Liver (tissue), 9 donors: ENCODE data around the gene TRIM65. TPM values are rescaled to one million over a fixed set of nuclear protein-coding genes. Genes with fewer than 3 reads are reported as not detected.

ENCODE experiments used
- DNase-seq: peaks from one replicate; pipeline ENCODE4 v3.0.0-alpha.2; 2017; ENCODE audit warnings: low spot score
- H3K27ac ChIP-seq, 2 donors: one replicate each; pipeline ENCODE4 v1.7.0; 2013; ENCODE audit warnings: inconsistent platforms in 2 of 2, low read length in 2 of 2, control low read depth in 1 of 2, low read depth in 1 of 2, mild to moderate bottlenecking in 1 of 2
- H3K27me3 ChIP-seq, 4 donors: one replicate each; pipeline versions ENCODE4 v1.6.1 to v1.7.0; 2013; ENCODE audit warnings: low read length in 3 of 4, inconsistent platforms in 1 of 4, mild to moderate bottlenecking in 1 of 4, moderate library complexity in 1 of 4; ENCODE audit not compliant: control insufficient read depth in 4 of 4, insufficient read depth in 4 of 4
- H3K36me3 ChIP-seq, 4 donors: one replicate each; pipeline versions ENCODE4 v1.6.1 to v1.7.0; 2013; ENCODE audit warnings: low read length in 3 of 4, mild to moderate bottlenecking in 3 of 4, low read depth in 1 of 4, moderate library complexity in 1 of 4; ENCODE audit not compliant: control insufficient read depth in 4 of 4, insufficient read depth in 3 of 4
- H3K4me1 ChIP-seq, 4 donors: one replicate each; pipeline versions ENCODE4 v1.6.1 to v1.7.0; 2013; ENCODE audit warnings: low read length in 3 of 4, mild to moderate bottlenecking in 3 of 4, moderate library complexity in 1 of 4; ENCODE audit not compliant: control insufficient read depth in 4 of 4, insufficient read depth in 4 of 4
- H3K4me3 ChIP-seq, 3 donors: one replicate each; pipeline versions ENCODE4 v1.6.1 to v1.7.0; 2013; ENCODE audit warnings: low read length in 3 of 3, control low read depth in 1 of 3, low read depth in 1 of 3, mild to moderate bottlenecking in 1 of 3
- H3K9ac ChIP-seq, 2 donors: one replicate each; pipeline ENCODE4 v1.7.0; 2013; ENCODE audit warnings: low read length in 2 of 2, mild to moderate bottlenecking in 2 of 2, moderate library complexity in 2 of 2, control low read depth in 1 of 2, low read depth in 1 of 2
- H3K9me3 ChIP-seq, 4 donors: one replicate each; pipeline versions ENCODE4 v1.6.1 to v1.7.0; 2013; ENCODE audit warnings: low read length in 3 of 4; ENCODE audit not compliant: control insufficient read depth in 4 of 4
- CTCF ChIP-seq: fragments of 150-350 bp; IDR thresholded peaks from 2 replicates; pipeline ENCODE4 v1.5.1; 2017; ENCODE audit warnings: improper control_type of control experiment, low read depth, low read length; ENCODE audit not compliant: missing input control
- EGR1 ChIP-seq, 2 donors: IDR thresholded peaks; 2 replicates each; pipeline ENCODE4 v1.6.1; 2016 to 2018; ENCODE audit warnings: antibody characterized with exemption in 2 of 2, low read depth in 2 of 2
- FOXA1 ChIP-seq: IDR thresholded peaks from 2 replicates; pipeline ENCODE4 v1.6.1; 2016; ENCODE audit warnings: antibody characterized with exemption
- FOXA2 ChIP-seq: IDR thresholded peaks from 2 replicates; pipeline ENCODE4 v1.6.1; 2016; ENCODE audit warnings: antibody characterized with exemption
- GABPA ChIP-seq, 2 donors: IDR thresholded peaks in 1 of 2; conservative IDR thresholded peaks in 1 of 2; 2 replicates each; pipeline ENCODE4 v1.6.1; 2016; ENCODE audit warnings: antibody characterized with exemption in 2 of 2, mild to moderate bottlenecking in 1 of 2, moderate library complexity in 1 of 2
- HNF4A ChIP-seq, 2 donors: conservative IDR thresholded peaks; 2 replicates each; pipeline ENCODE4 v1.6.1; 2016; ENCODE audit warnings: antibody characterized with exemption in 2 of 2, mild to moderate bottlenecking in 2 of 2
- HNF4G ChIP-seq: IDR thresholded peaks from 2 replicates; pipeline ENCODE4 v1.6.1; 2016; ENCODE audit warnings: antibody characterized with exemption
- JUND ChIP-seq, 2 donors: IDR thresholded peaks; 2 replicates each; pipeline ENCODE4 v1.6.1; 2016; ENCODE audit warnings: antibody characterized with exemption in 2 of 2
- MAX ChIP-seq: IDR thresholded peaks from 2 replicates; pipeline ENCODE4 v1.6.1; 2016; ENCODE audit warnings: antibody characterized with exemption
- NR2F2 ChIP-seq: IDR thresholded peaks from 2 replicates; pipeline ENCODE4 v1.6.1; 2016; ENCODE audit warnings: antibody characterized with exemption
- RAD21 ChIP-seq, 2 donors: IDR thresholded peaks; 2 replicates each; pipeline ENCODE4 v1.6.1; 2016; ENCODE audit warnings: antibody characterized with exemption in 2 of 2, mild to moderate bottlenecking in 2 of 2
- RXRA ChIP-seq, 2 donors: IDR thresholded peaks; 2 replicates each; pipeline ENCODE4 v1.6.1; 2017 to 2018; ENCODE audit warnings: antibody characterized with exemption in 2 of 2, mild to moderate bottlenecking in 1 of 2
- TAF1 ChIP-seq: conservative IDR thresholded peaks from 2 replicates; pipeline ENCODE4 v1.6.1; 2016; ENCODE audit warnings: antibody characterized with exemption, mild to moderate bottlenecking
- YY1 ChIP-seq: IDR thresholded peaks from 2 replicates; pipeline ENCODE4 v1.6.1; 2016; ENCODE audit warnings: antibody characterized with exemption, mild to moderate bottlenecking
- ZBTB33 ChIP-seq: IDR thresholded peaks from 2 replicates; pipeline ENCODE4 v1.6.1; 2016; ENCODE audit warnings: antibody characterized with exemption
- WGBS: extraction: QIAGEN DNeasy Blood & Tissue Kit; methylation state at CpG from one replicate; pipeline ENCODE4 v1.1.7; 2013; 5-methylcytosine and 5-hydroxymethylcytosine counted together
- polyA plus RNA-seq, 2 donors: library from polyadenylated mRNA; stranded (reverse) in 1 of 2; unstranded in 1 of 2; fragments of 200-250 nt in 1 of 2; fragments of >200 nt in 1 of 2; fragmentation: Nextera tagmentation in 1 of 2; extraction: Ambion mirVana in 1 of 2; gene quantifications; one replicate each; pipeline versions ENCODE4 v1.2.1 to v1.2.3, GENCODE V29; 2013 to 2015
- total RNA-seq, 2 donors: library from RNA; depleted of rRNA; stranded (reverse); fragments of >200 nt; gene quantifications; one replicate each; pipeline ENCODE4 v1.2.3, GENCODE V29; 2014
- donor health status: healthy.
- donor health status: healthy.
- donor health status: healthy.
- donor health status: healthy.
- donor health status: healthy.

TRIM65 gene
- total and polyA plus RNA-seq, 4 donors: 1.5 to 8.6 (median 6.5) TPM

- peaks cover 25 to 46% (median 39%) of the 10 kb centered on the region in 4 donors for H3K36me3 ChIP-seq
- H3K9ac ChIP-seq: no peak overlapping the region
- no peaks in the 10 kb centered on the region for H3K27me3 ChIP-seq
- no peak for TF ChIP-seq FOXA2
- no peak for TF ChIP-seq GABPA (IDR thresholded peaks at IDR 0.05 in 1 of 2, conservative IDR thresholded peaks at IDR 0.05 in 1 of 2)
- TF ChIP-seq JUND (IDR thresholded peaks at IDR 0.05): no peak
- no peak for TF ChIP-seq NR2F2
- TF ChIP-seq TAF1: no peak
- TF ChIP-seq ZBTB33: no peak
- no peak for TF ChIP-seq YY1
- TF ChIP-seq FOXA1: no peak
- no peak for TF ChIP-seq HNF4G
- TF ChIP-seq RAD21 (IDR thresholded peaks at IDR 0.05): no peak
- no peak for TF ChIP-seq HNF4A (conservative IDR thresholded peaks at IDR 0.05)
- TF ChIP-seq EGR1 (IDR thresholded peaks at IDR 0.05; ENCODE audit: low read depth in 2 of 2): no peak
- no peak for TF ChIP-seq MAX
- TF ChIP-seq RXRA (IDR thresholded peaks at IDR 0.05): no peak
- H3K27ac ChIP-seq: peak overlapping the region; percentile 3 to 11
- H3K4me1 ChIP-seq: peaks cover 2 to 54% (median 35%) of the 10 kb centered on the region in 4 donors
- DNase-seq: peak; percentile 68
- no peaks in the 10 kb centered on the region for H3K9me3 ChIP-seq
- H3K4me3 ChIP-seq: no peak overlapping the region
- 88% methylated on average over 9 of the region's 9 CpGs for WGBS
These were observed 47.0 kb downstream of the TRIM65 start for GRCh38 chr17:75849724-75850123.

- H3K9me3 ChIP-seq: no peaks in the 10 kb centered on the region
- no peaks in the 10 kb centered on the region for H3K27me3 ChIP-seq
- peaks cover 25 to 46% (median 39%) of the 10 kb centered on the region in 4 donors for H3K36me3 ChIP-seq
- H3K4me1 ChIP-seq: peaks cover 2 to 53% (median 35%) of the 10 kb centered on the region in 4 donors
- no peak overlapping the region for H3K9ac ChIP-seq
- DNase-seq: peak; percentile 74
- H3K4me3 ChIP-seq: no peak overlapping the region
- TF ChIP-seq ZBTB33: no peak
- TF ChIP-seq TAF1: no peak
- no peak for TF ChIP-seq CTCF
- no peak for TF ChIP-seq GABPA (IDR thresholded peaks at IDR 0.05 in 1 of 2, conservative IDR thresholded peaks at IDR 0.05 in 1 of 2)
- no peak for TF ChIP-seq HNF4G
- TF ChIP-seq RAD21 (IDR thresholded peaks at IDR 0.05): no peak
- TF ChIP-seq EGR1 (IDR thresholded peaks at IDR 0.05; ENCODE audit: low read depth in 2 of 2): no peak
- WGBS: 85% methylated on average over 11 of the region's 11 CpGs
- peak overlapping the region; percentile 12 to 45 for H3K27ac ChIP-seq
These were observed 47.5 kb downstream of the TRIM65 start for GRCh38 chr17:75849279-75849646.
